Measurements from ENCODE around the gene SLC38A11.
A peak's percentile ranks its signal among the peaks of the same experiment; 100 is the strongest.

SLC38A11 gene

GRCh38 chr2:164887434-164888144, 67.7 kb downstream of the SLC38A11 start:
- FAIRE-seq: no peak

GRCh38 chr2:164882276-164882675, 73.0 kb downstream of the SLC38A11 start:
- no peak for TF ChIP-seq CTCF (IDR thresholded peaks at IDR 0.05; ENCODE audit: insufficient read depth, missing control alignments)
- peak; percentile 67 for FAIRE-seq
- DNase-seq (ENCODE audit: insufficient read length, low spot score): no peak

More at GRCh38 chr2:164887434-164888144, 67.7 kb downstream of the SLC38A11 start:
- no peak for DNase-seq (ENCODE audit: insufficient read length, low spot score)
- no peak for TF ChIP-seq CTCF (IDR thresholded peaks at IDR 0.05; ENCODE audit: insufficient read depth, missing control alignments)

GRCh38 chr2:164881524-164881923, 73.8 kb downstream of the SLC38A11 start:
- TF ChIP-seq CTCF (IDR thresholded peaks at IDR 0.05; ENCODE audit: insufficient read depth, missing control alignments): no peak
- no peak for FAIRE-seq
- no peak for DNase-seq (ENCODE audit: insufficient read length, low spot score)

GRCh38 chr2:164879901-164880535, 75.3 kb downstream of the SLC38A11 start:
- TF ChIP-seq CTCF (IDR thresholded peaks at IDR 0.05; ENCODE audit: insufficient read depth, missing control alignments): no peak
- FAIRE-seq: no peak
- DNase-seq (ENCODE audit: insufficient read length, low spot score): no peak

- no peak for TF ChIP-seq CTCF (IDR thresholded peaks at IDR 0.05; ENCODE audit: insufficient read depth, missing control alignments)
- FAIRE-seq: no peak
- DNase-seq (ENCODE audit: insufficient read length, low spot score): no peak
Measured at GRCh38 chr2:164877927-164878326, 77.4 kb downstream of the SLC38A11 start.

- no peak for FAIRE-seq
- DNase-seq (ENCODE audit: insufficient read length, low spot score): no peak
- TF ChIP-seq CTCF (IDR thresholded peaks at IDR 0.05; ENCODE audit: insufficient read depth, missing control alignments): no peak
Measured at GRCh38 chr2:164877169-164877568, 78.2 kb downstream of the SLC38A11 start.

Data from D721Med (cell line).